ENCODE results near the gene PCP2. TPM values are rescaled to one million over a fixed set of nuclear protein-coding genes. Genes with fewer than 3 reads are reported as not detected.

The PCP2 gene
- not detected for total RNA-seq

GRCh38 chr19:7633698-7634097, at the start of gene PCP2:
PCP2 (minus strand) TSS chr19:7633719; CDS start chr19:7633457, 262 bp downstream.

GRCh38 chr19:7680606-7681339, 47.3 kb upstream of the PCP2 start, which contains the start of gene TRAPPC5:
TRAPPC5 (plus strand) TSS chr19:7680833; CDS start chr19:7682254, 1,421 bp downstream.

GRCh38 chr19:7676854-7677253, 43.3 kb upstream of the PCP2 start, which contains the start of gene MCEMP1:
MCEMP1 (plus strand) TSS chr19:7677090; CDS start chr19:7677121, 31 bp downstream.

GRCh38 chr19:7668842-7669241, 35.3 kb upstream of the PCP2 start, which contains the start of gene RETN:
RETN (plus strand) TSS chr19:7669049; CDS start chr19:7669327, 278 bp downstream.

GRCh38 chr19:7636691-7637373, 3.3 kb upstream of the PCP2 start, which contains the start of gene STXBP2:
STXBP2 (plus strand) TSS chr19:7637110; CDS start chr19:7637150, 40 bp downstream.

GRCh38 chr19:7629347-7630054, 4.0 kb downstream of the PCP2 start, which contains the start of the genes PET100 and XAB2:
PET100 (plus strand) TSS chr19:7629793; CDS start chr19:7629834, 41 bp downstream.
XAB2 (minus strand) TSS chr19:7629545; CDS start chr19:7629527, 18 bp downstream.

GRCh38 chr19:7595466-7596133, 37.9 kb downstream of the PCP2 start, which contains the start of gene CAMSAP3:
CAMSAP3 (plus strand) TSS chr19:7595863; CDS start chr19:7596003, 140 bp downstream.

Small RNAs within 50 kb of the gene (small RNA-seq; reads per million reads assigned to genes)
- not detected for gene MIR6792 (ENCODE audit: low replicate concordance)

Other genes starting within 250 kb of the PCP2 start
- gene PEX11G, start 144.7 kb downstream of the PCP2 start, total RNA-seq: 0.94 TPM
- gene ZNF358, start 117.6 kb downstream of the PCP2 start, total RNA-seq: 14.7 TPM
- gene MCOLN1, start 111.1 kb downstream of the PCP2 start, total RNA-seq: 13.1 TPM
- 57.9 TPM for gene PNPLA6, start 98.0 kb downstream of the PCP2 start, total RNA-seq
- gene CAMSAP3, start 37.9 kb downstream of the PCP2 start, total RNA-seq: 28.2 TPM
- 32.9 TPM for gene XAB2, start 4.2 kb downstream of the PCP2 start, total RNA-seq
- 23.2 TPM for gene PET100, start 3.9 kb downstream of the PCP2 start, total RNA-seq
- 3.4 TPM for gene STXBP2, start 3.4 kb upstream of the PCP2 start, total RNA-seq
- gene RETN, start 35.3 kb upstream of the PCP2 start, total RNA-seq: not detected
- gene MCEMP1, start 43.4 kb upstream of the PCP2 start, total RNA-seq: not detected
- gene TRAPPC5, start 47.1 kb upstream of the PCP2 start, total RNA-seq: 13.1 TPM
- gene FCER2, start 68.4 kb upstream of the PCP2 start, total RNA-seq: not detected
- not detected for gene CLEC4G, start 98.4 kb upstream of the PCP2 start, total RNA-seq
- gene CD209, start 113.8 kb upstream of the PCP2 start, total RNA-seq: not detected
- not detected for gene CLEC4M, start 129.5 kb upstream of the PCP2 start, total RNA-seq
- 57.0 TPM for gene EVI5L, start 196.5 kb upstream of the PCP2 start, total RNA-seq
- 6.6 TPM for gene PRR36, start 240.7 kb upstream of the PCP2 start, total RNA-seq